ENCODE measurements around the gene PTPRG. TPM values are rescaled to one million over a fixed set of nuclear protein-coding genes. Genes with fewer than 3 reads are reported as not detected.

The PTPRG gene
- polyA plus RNA-seq, 3 donors: not detected

- H3K4me1 Mint-ChIP-seq: no peaks in the 10 kb centered on the region
- no peaks in the 10 kb centered on the region for H3K36me3 Mint-ChIP-seq
- no peaks in the 10 kb centered on the region for H3K79me2 ChIP-seq (ENCODE audit: insufficient read depth, low read length)
- no peak for DNase-seq
- H4K20me1 ChIP-seq (ENCODE audit: insufficient read depth, low read length): no peaks in the 10 kb centered on the region
- peaks cover 0 to 3% of the 10 kb centered on the region in 2 donors for H3K9me3 ChIP-seq (replicated peaks in 1 of 2; ENCODE audit: control insufficient read depth in 1 of 2, insufficient read depth in 1 of 2, low read length in 2 of 2)
- TF ChIP-seq, protein P1, sequence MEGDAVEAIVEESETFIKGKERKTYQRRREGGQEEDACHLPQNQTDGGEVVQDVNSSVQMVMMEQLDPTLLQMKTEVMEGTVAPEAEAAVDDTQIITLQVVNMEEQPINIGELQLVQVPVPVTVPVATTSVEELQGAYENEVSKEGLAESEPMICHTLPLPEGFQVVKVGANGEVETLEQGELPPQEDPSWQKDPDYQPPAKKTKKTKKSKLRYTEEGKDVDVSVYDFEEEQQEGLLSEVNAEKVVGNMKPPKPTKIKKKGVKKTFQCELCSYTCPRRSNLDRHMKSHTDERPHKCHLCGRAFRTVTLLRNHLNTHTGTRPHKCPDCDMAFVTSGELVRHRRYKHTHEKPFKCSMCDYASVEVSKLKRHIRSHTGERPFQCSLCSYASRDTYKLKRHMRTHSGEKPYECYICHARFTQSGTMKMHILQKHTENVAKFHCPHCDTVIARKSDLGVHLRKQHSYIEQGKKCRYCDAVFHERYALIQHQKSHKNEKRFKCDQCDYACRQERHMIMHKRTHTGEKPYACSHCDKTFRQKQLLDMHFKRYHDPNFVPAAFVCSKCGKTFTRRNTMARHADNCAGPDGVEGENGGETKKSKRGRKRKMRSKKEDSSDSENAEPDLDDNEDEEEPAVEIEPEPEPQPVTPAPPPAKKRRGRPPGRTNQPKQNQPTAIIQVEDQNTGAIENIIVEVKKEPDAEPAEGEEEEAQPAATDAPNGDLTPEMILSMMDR (IDR thresholded peaks at IDR 0.05): no peak
- intact Hi-C loops (cut with micrococcal nuclease): no loop called here
- H3K36me3 ChIP-seq (replicated peaks in 1 of 2; ENCODE audit: control insufficient read depth in 1 of 2, insufficient read depth in 2 of 2, low read length in 2 of 2): no peaks in the 10 kb centered on the region
- no peak overlapping the region for H3K27ac ChIP-seq (ENCODE audit: low read depth in 1 of 2, low read length in 2 of 2)
- no CpG with 5 or more reads among the region's 4 CpGs for WGBS (ENCODE audit: insufficient coverage)
- H3K27me3 Mint-ChIP-seq (ENCODE audit: low read depth in 3 of 3): no peaks in the 10 kb centered on the region
- H3K9ac ChIP-seq (ENCODE audit: insufficient read depth, low read length, poor library complexity, severe bottlenecking): no peak overlapping the region
- no peak overlapping the region for H3K4me3 ChIP-seq (replicated peaks in 1 of 3; ENCODE audit: low read depth in 2 of 3, low read length in 3 of 3)
- H3K27ac Mint-ChIP-seq: no peak overlapping the region
- H3K27me3 ChIP-seq (ENCODE audit: control insufficient read depth in 2 of 2, insufficient read depth in 2 of 2, low read length in 2 of 2): no peaks in the 10 kb centered on the region
- H3K4me3 Mint-ChIP-seq: no peak overlapping the region
- peaks cover 0 to 2% (median 0%) of the 10 kb centered on the region in 7 donors for H3K9me3 Mint-ChIP-seq
- H3K4me1 ChIP-seq (ENCODE audit: control insufficient read depth in 1 of 2, insufficient read depth in 2 of 2, low read length in 2 of 2): no peaks in the 10 kb centered on the region
- no peak overlapping the region for H3K4me2 ChIP-seq (replicated peaks; ENCODE audit: extremely low read depth, low read length, poor library complexity, severe bottlenecking)
- no peak overlapping the region for H2AFZ ChIP-seq (ENCODE audit: insufficient read depth, low read depth, low read length, poor library complexity, severe bottlenecking)
Observed at GRCh38 chr3:61806810-61807209, 245.4 kb downstream of the PTPRG start.

DNA sequence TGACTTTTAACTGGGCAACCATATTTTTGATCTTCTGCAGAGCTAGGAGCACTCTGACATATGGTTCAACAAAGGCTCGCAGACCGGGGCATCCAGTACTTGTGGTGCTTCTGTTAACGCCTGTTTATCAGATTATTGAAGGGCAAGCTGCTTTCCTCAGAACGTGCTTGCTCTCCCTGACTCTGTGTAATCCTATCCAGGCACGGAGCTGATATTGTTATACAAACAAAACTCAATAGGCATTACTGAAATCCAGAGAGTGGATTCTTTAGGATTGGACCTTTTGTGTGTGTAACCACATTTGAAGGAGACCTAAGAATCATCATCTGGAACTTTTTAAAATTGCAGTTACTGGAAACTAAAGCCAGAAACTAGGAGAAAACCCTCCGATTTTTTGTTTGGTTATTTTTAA, 246.5 kb downstream of the PTPRG start:
- no peaks in the 10 kb centered on the region for H3K36me3 Mint-ChIP-seq

More for the DNA sequence above, 246.5 kb downstream of the PTPRG start:
- H3K4me3 ChIP-seq (replicated peaks in 1 of 3; ENCODE audit: low read depth in 2 of 3, low read length in 3 of 3): no peak overlapping the region
- Mint-ChIP-seq H3K27ac (no peak overlapping the region), H3K27me3 (ENCODE audit: low read depth in 3 of 3) (no peaks in the 10 kb centered on the region), H3K4me1 (no peaks in the 10 kb centered on the region), H3K9me3 (peaks cover 0 to 2% (median 0%) of the 10 kb centered on the region in 7 donors), H3K4me3 (no peak overlapping the region)
- no peak overlapping the region for H3K9ac ChIP-seq (ENCODE audit: insufficient read depth, low read length, poor library complexity, severe bottlenecking)
- TF ChIP-seq, protein P1 (IDR thresholded peaks at IDR 0.05): no peak
- intact Hi-C loops (cut with micrococcal nuclease): no loop called here
- H4K20me1 ChIP-seq (ENCODE audit: insufficient read depth, low read length): no peaks in the 10 kb centered on the region
- no peaks in the 10 kb centered on the region for H3K27me3 ChIP-seq (ENCODE audit: control insufficient read depth in 2 of 2, insufficient read depth in 2 of 2, low read length in 2 of 2)
- H3K9me3 ChIP-seq (replicated peaks in 1 of 2; ENCODE audit: control insufficient read depth in 1 of 2, insufficient read depth in 1 of 2, low read length in 2 of 2): peaks cover 0 to 3% of the 10 kb centered on the region in 2 donors
- H3K4me2 ChIP-seq (replicated peaks; ENCODE audit: extremely low read depth, low read length, poor library complexity, severe bottlenecking): no peak overlapping the region
- H2AFZ ChIP-seq (ENCODE audit: insufficient read depth, low read depth, low read length, poor library complexity, severe bottlenecking): no peak overlapping the region
- DNase-seq: no peak
- no peak overlapping the region for H3K27ac ChIP-seq (ENCODE audit: low read depth in 1 of 2, low read length in 2 of 2)
- 97% methylated on average over 4 of the region's 6 CpGs for WGBS (ENCODE audit: insufficient coverage)
- H3K36me3 ChIP-seq (replicated peaks in 1 of 2; ENCODE audit: control insufficient read depth in 1 of 2, insufficient read depth in 2 of 2, low read length in 2 of 2): no peaks in the 10 kb centered on the region
- no peaks in the 10 kb centered on the region for H3K79me2 ChIP-seq (ENCODE audit: insufficient read depth, low read length)
- no peaks in the 10 kb centered on the region for H3K4me1 ChIP-seq (ENCODE audit: control insufficient read depth in 1 of 2, insufficient read depth in 2 of 2, low read length in 2 of 2)
